HFF-Myc (cell line): ENCODE data around the gene OSER1.

Experiments
- DNase-seq: peaks from one replicate; pipeline ENCODE4 v3.0.0-alpha.2; 2011; ENCODE audit warnings: low read depth; ENCODE audit errors: extremely low read depth
- H3K4me3 ChIP-seq: replicated peaks from 2 replicates; pipeline ENCODE4 v1.5.1; 2011; ENCODE audit warnings: low read depth, mild to moderate bottlenecking, control low read depth, low read length
- TF ChIP-seq, protein P1 (sequence below): IDR thresholded peaks from 2 replicates; pipeline ENCODE4 v1.5.1; 2012; ENCODE audit warnings: mild to moderate bottlenecking, low read depth, low read length, control low read depth; ENCODE audit errors: missing control alignments

The OSER1 gene

GRCh38 chr20:44180814-44181213, 29.8 kb downstream of the OSER1 start:
- TF ChIP-seq, protein P1, sequence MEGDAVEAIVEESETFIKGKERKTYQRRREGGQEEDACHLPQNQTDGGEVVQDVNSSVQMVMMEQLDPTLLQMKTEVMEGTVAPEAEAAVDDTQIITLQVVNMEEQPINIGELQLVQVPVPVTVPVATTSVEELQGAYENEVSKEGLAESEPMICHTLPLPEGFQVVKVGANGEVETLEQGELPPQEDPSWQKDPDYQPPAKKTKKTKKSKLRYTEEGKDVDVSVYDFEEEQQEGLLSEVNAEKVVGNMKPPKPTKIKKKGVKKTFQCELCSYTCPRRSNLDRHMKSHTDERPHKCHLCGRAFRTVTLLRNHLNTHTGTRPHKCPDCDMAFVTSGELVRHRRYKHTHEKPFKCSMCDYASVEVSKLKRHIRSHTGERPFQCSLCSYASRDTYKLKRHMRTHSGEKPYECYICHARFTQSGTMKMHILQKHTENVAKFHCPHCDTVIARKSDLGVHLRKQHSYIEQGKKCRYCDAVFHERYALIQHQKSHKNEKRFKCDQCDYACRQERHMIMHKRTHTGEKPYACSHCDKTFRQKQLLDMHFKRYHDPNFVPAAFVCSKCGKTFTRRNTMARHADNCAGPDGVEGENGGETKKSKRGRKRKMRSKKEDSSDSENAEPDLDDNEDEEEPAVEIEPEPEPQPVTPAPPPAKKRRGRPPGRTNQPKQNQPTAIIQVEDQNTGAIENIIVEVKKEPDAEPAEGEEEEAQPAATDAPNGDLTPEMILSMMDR = no peak
- DNase-seq = no peak

DNA sequence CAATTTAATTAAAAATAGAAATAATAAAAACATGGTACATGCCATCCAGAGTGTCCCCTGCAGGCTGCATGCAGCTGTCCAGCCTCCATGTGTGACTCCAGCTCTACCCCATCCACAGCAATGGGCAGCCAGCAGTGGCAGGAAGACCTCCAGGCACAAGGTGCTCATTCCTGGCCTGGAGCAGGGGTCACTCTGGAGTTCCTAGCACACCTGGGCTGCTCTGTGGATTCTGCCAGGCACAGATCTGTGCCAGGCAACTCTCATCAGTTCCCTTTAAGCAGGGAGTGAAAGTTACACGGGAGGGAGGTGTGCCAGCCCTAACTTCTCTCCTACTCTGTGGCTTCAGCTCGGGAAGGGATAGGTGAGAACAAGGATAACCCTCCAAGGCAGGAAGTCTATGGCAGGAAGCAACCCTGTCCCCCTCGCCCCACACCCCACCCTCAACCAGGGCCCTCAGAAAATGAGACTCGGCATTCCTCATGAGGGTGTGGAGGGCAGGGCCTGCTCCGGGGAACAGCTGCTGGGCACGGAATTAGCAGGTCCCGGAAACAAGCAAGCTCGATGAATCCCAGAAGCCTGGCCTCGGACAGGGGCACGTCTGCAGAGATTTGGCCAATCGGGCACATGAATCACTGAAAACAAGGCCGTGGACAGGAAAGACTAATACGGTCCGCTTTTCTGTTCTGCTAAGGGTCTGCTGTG, 33.6 kb downstream of the OSER1 start:
- no peak overlapping the region for H3K4me3 ChIP-seq
- DNase-seq = no peak
- TF ChIP-seq, protein P1 = no peak

More at GRCh38 chr20:44180814-44181213, 29.8 kb downstream of the OSER1 start:
- H3K4me3 ChIP-seq = no peak overlapping the region

DNA sequence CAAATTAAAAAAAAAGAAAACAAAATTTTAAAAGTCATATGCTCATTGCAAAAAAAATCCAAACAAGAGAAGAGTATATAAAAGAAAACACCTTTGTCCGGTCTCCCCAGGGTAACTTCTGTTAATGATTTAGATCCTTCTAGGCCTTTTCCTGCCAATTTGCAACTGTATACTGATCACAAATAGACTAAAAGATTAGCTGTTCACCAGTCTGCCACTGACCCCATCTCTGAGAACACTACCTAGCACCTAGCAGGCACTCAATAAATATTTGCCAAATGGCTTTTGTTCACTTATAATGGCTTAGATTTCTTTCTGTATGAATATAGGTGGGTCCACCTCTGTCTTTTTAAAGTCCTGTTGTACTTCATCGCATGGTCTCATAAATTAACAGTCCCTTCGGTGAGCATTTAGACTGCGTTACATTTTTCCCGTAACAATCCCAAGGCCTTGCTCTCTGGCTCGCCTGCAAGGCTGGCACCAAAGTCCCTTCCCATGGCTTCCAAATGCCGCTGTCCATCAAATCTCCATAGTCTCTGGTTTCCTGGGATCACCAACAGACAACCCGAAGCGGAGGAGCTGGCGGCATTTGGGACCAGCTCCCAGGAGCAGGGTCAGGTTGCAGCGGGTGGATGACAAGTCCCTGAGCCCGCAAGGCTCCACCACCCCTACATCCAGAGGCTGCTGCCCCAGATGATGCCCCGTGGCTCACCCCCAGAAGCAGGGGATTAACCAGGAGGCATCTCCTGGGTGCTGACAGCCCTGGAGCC, 35.4 kb downstream of the OSER1 start:
- TF ChIP-seq, protein P1 = no peak
- H3K4me3 ChIP-seq = no peak overlapping the region
- DNase-seq = no peak

GRCh38 chr20:44173846-44174245, 36.7 kb downstream of the OSER1 start:
- TF ChIP-seq, protein P1 = no peak
- H3K4me3 ChIP-seq = no peak overlapping the region
- no peak for DNase-seq

- TF ChIP-seq, protein P1 = no peak
- no peak for DNase-seq
- no peak overlapping the region for H3K4me3 ChIP-seq
These were observed 37.5 kb downstream of the OSER1 start for GRCh38 chr20:44173116-44173515.

DNA sequence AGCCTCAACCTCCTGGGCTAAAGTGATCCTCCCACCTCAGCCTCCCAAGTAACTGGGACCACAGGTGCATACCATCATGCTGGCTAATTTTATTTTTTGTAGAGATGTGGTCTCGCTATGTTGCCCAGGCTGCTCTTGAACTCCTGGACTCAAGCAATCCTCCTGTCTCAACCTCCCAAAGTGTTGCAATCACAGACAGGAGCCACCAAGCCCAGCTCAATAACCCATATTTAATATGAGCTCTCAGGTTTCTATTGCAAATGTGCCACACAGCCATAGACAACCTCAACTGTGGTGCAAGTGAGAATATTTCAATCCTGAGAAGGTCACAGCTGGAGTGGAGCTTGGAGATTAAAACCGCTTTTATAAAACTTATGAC, 38.0 kb downstream of the OSER1 start:
- TF ChIP-seq, protein P1 = no peak
- DNase-seq = no peak

More for the DNA sequence above, 38.0 kb downstream of the OSER1 start:
- no peak overlapping the region for H3K4me3 ChIP-seq
